H9 (cell line): Measurements from ENCODE around the gene ACAP3. TPM values are rescaled to one million over a fixed set of nuclear protein-coding genes. Genes with fewer than 3 reads are reported as not detected.

Experiments used
- DNase-seq: peaks from one replicate; pipeline ENCODE4 v3.0.0-alpha.2; 2017
- H2AFZ ChIP-seq: one replicate; pipeline ENCODE4 v1.6.1; 2013; ENCODE audit warnings: mild to moderate bottlenecking, low read length, control low read depth, moderate library complexity
- H2AK5ac ChIP-seq: 2 replicates; pipeline ENCODE4 v1.6.1; 2013; ENCODE audit warnings: low read length, control low read depth, mixed read lengths; ENCODE audit not compliant: insufficient read length
- H2BK120ac ChIP-seq: one replicate; pipeline ENCODE4 v1.6.1; 2013; ENCODE audit warnings: low read depth, mild to moderate bottlenecking, low read length, control low read depth, inconsistent platforms; ENCODE audit not compliant: poor library complexity, severe bottlenecking
- H2BK12ac ChIP-seq: 2 replicates; pipeline ENCODE4 v1.6.1; 2013; ENCODE audit warnings: low read length, control low read depth, mixed read lengths, low read depth; ENCODE audit not compliant: insufficient read length
- H2BK15ac ChIP-seq: 2 replicates; pipeline ENCODE4 v1.6.1; 2013; ENCODE audit warnings: low read depth, low read length, control low read depth
- H2BK20ac ChIP-seq: one replicate; pipeline ENCODE4 v1.6.1; 2013; ENCODE audit warnings: low read depth, mild to moderate bottlenecking, low read length, control low read depth, inconsistent platforms; ENCODE audit not compliant: poor library complexity, severe bottlenecking
- H2BK5ac ChIP-seq: 2 replicates; pipeline ENCODE4 v1.6.1; 2013; ENCODE audit warnings: low read length, control low read depth, mixed read lengths; ENCODE audit not compliant: insufficient read length
- H3K14ac ChIP-seq: 2 replicates; pipeline ENCODE4 v1.6.1; 2013; ENCODE audit warnings: low read length, control low read depth; ENCODE audit not compliant: insufficient read depth
- H3K18ac ChIP-seq: 2 replicates; pipeline ENCODE4 v1.6.1; 2013; ENCODE audit warnings: low read depth, mild to moderate bottlenecking, mixed read lengths, low read length, control low read depth; ENCODE audit not compliant: insufficient read length
- H3K23ac ChIP-seq: 2 replicates; pipeline ENCODE4 v1.6.1; 2013; ENCODE audit warnings: low read length, control low read depth, mixed read lengths, low read depth; ENCODE audit not compliant: insufficient read length
- H3K23me2 ChIP-seq: 2 replicates; pipeline ENCODE4 v1.6.1; 2013; ENCODE audit warnings: low read depth, mild to moderate bottlenecking, mixed read lengths, low read length, control low read depth; ENCODE audit not compliant: insufficient read length, poor library complexity, severe bottlenecking
- H3K27ac ChIP-seq: 2 replicates; pipeline ENCODE4 v1.5.1; 2013; ENCODE audit warnings: low read length, control low read depth, mixed read lengths, low read depth; ENCODE audit not compliant: insufficient read length
- H3K27me3 ChIP-seq: 2 replicates; pipeline ENCODE4 v1.6.1; 2013; ENCODE audit warnings: low read length, control low read depth, inconsistent platforms; ENCODE audit not compliant: insufficient read depth
- H3K4ac ChIP-seq: 2 replicates; pipeline ENCODE4 v1.6.1; 2013; ENCODE audit warnings: low read depth, mild to moderate bottlenecking, control low read depth, inconsistent platforms, low read length, moderate library complexity
- H3K4me1 ChIP-seq: 2 replicates; pipeline ENCODE4 v1.6.1; 2013; ENCODE audit warnings: low read length, control low read depth, inconsistent platforms; ENCODE audit not compliant: insufficient read depth
- H3K4me2 ChIP-seq: 2 replicates; pipeline ENCODE4 v1.6.1; 2013; ENCODE audit warnings: low read length, control low read depth, mixed read lengths; ENCODE audit not compliant: insufficient read length, insufficient read depth
- H3K56ac ChIP-seq: 2 replicates; pipeline ENCODE4 v1.6.1; 2013; ENCODE audit warnings: low read depth, mild to moderate bottlenecking, mixed read lengths, low read length, control low read depth; ENCODE audit not compliant: insufficient read length
- H3K79me1 ChIP-seq: 2 replicates; pipeline ENCODE4 v1.6.1; 2013; ENCODE audit warnings: low read depth, mild to moderate bottlenecking, moderate library complexity, low read length, control low read depth, inconsistent platforms; ENCODE audit not compliant: insufficient read depth, poor library complexity, severe bottlenecking
- H3K79me2 ChIP-seq: 2 replicates; pipeline ENCODE4 v1.6.1; 2013; ENCODE audit warnings: low read length, control low read depth, inconsistent platforms; ENCODE audit not compliant: insufficient read depth
- H3K9ac ChIP-seq: 2 replicates; pipeline ENCODE4 v1.6.1; 2013; ENCODE audit warnings: low read length, control low read depth, mixed read lengths; ENCODE audit not compliant: insufficient read length; ENCODE audit errors: extremely low read depth
- H3K9me3 ChIP-seq: one replicate; pipeline ENCODE4 v1.6.1; 2013; ENCODE audit warnings: low read depth, low read length, inconsistent platforms; ENCODE audit not compliant: control insufficient read depth
- H3T11ph ChIP-seq: one replicate; pipeline ENCODE4 v1.6.1; 2013; ENCODE audit warnings: mild to moderate bottlenecking, low read length, control low read depth, inconsistent platforms
- H4K20me1 ChIP-seq: one replicate; pipeline ENCODE4 v1.6.1; 2013; ENCODE audit not compliant: control insufficient read depth, insufficient read length, insufficient read depth
- H4K5ac ChIP-seq: 2 replicates; pipeline ENCODE4 v1.6.1; 2013; ENCODE audit warnings: low read depth, mild to moderate bottlenecking, mixed read lengths, low read length, control low read depth; ENCODE audit not compliant: insufficient read length
- H4K8ac ChIP-seq: replicated peaks from 2 replicates; pipeline ENCODE4 v1.6.1; 2013; ENCODE audit warnings: low read length, control low read depth, mixed read lengths, low read depth; ENCODE audit not compliant: insufficient read length
- H4K91ac ChIP-seq: 2 replicates; pipeline ENCODE4 v1.6.1; 2013; ENCODE audit warnings: low read depth, mild to moderate bottlenecking, moderate library complexity, mixed read lengths, low read length, control low read depth; ENCODE audit not compliant: insufficient read length
- H3K27ac Mint-ChIP-seq, 3 experiments: 2 replicates in 2 of 3; 3 replicates in 1 of 3; pipeline ENCODE4 v1.8.0; 2020 to 2021; ENCODE audit warnings: mixed read lengths in 3 of 3, mild to moderate bottlenecking in 1 of 3, moderate library complexity in 1 of 3
- H3K27me3 Mint-ChIP-seq: 2 replicates; pipeline ENCODE4 v1.8.0; 2021; ENCODE audit warnings: low read depth, mild to moderate bottlenecking, moderate library complexity, mixed read lengths
- H3K36me3 Mint-ChIP-seq, 3 experiments: 2 replicates in 2 of 3; 3 replicates in 1 of 3; pipeline ENCODE4 v1.8.0; 2020 to 2021; ENCODE audit warnings: low read depth in 3 of 3, mixed read lengths in 3 of 3; ENCODE audit not compliant: insufficient read depth in 1 of 3
- H3K4me1 Mint-ChIP-seq, 2 experiments: 2 replicates each; pipeline ENCODE4 v1.8.0; 2020; ENCODE audit warnings: mixed read lengths in 2 of 2
- H3K4me3 Mint-ChIP-seq, 2 experiments: 2 replicates in 1 of 2; 3 replicates in 1 of 2; pipeline ENCODE4 v1.8.0; 2020 to 2021; ENCODE audit warnings: mild to moderate bottlenecking in 2 of 2, mixed read lengths in 2 of 2, moderate library complexity in 1 of 2
- H3K9me3 Mint-ChIP-seq, 2 experiments: 2 replicates in 1 of 2; 3 replicates in 1 of 2; pipeline ENCODE4 v1.8.0; 2020; ENCODE audit warnings: mild to moderate bottlenecking in 2 of 2, mixed read lengths in 2 of 2, moderate library complexity in 1 of 2
- WGBS: extraction: QIAGEN DNeasy Blood & Tissue Kit; methylation state at CpG from one replicate; pipeline ENCODE4 v1.1.7; 2013; ENCODE audit warnings: missing lambda C conversion rate, low lambda C conversion rate, mixed read lengths; ENCODE audit not compliant: insufficient read length; ENCODE audit errors: extremely low coverage; 5-methylcytosine and 5-hydroxymethylcytosine counted together
- total RNA-seq: library from RNA; stranded (reverse); gene quantifications from 2 replicates; pipeline ENCODE4 v1.2.1, GENCODE V29; 2021
- TF ChIP-seq, protein P1 (sequence below): fragments of 200-600 bp; sonication (generic); conservative IDR thresholded peaks from 3 replicates; pipeline ENCODE4 v1.8.0; 2021; ENCODE audit warnings: antibody characterized with exemption, mild to moderate bottlenecking

The ACAP3 gene
- total RNA-seq, 1 experiment from 2014 or later = 41.4 TPM

DNA sequence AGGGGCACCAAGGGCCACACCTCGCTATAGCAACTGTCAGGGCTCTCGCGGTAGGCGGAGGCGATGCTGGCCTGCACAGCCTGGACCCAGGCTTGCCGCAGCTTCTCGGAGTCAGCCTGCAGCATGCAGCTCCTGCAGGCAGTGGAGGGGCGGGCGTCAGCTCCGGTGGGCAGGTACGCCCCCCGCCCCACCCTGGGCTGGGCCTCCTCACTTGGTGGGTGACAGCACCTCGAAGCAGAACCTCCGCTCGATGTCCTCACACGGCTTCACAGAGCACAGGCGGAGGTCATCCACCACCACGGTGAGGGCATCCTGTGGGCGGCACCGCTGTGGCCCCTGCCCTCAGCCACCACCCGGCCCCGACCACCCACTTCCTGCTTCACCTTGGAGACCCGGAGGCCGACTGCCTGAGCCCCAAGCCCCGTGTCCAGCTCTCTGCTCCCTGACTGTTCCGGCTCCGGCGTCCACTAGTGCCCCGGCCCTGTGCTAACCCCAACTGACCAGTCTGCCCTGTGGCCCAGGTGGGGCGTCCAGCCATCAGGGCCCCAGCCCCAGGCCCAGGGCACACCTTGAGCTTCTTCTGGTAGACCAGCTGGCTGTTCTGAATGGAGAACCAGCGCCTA lies 9.8 kb downstream of the ACAP3 start:
- H3K4me1 ChIP-seq = no peaks in the 10 kb centered on the region
- no peak overlapping the region for H3K9ac ChIP-seq
- WGBS = no CpG with 5 or more reads among the region's 31 CpGs
- H3K9me3 ChIP-seq = no peaks in the 10 kb centered on the region
- H2AFZ ChIP-seq = no peak overlapping the region
- no peak overlapping the region for H2BK20ac ChIP-seq
- H3K27me3 Mint-ChIP-seq = no peaks in the 10 kb centered on the region
- no peak overlapping the region for H3K27ac ChIP-seq
- H2BK5ac ChIP-seq = no peak overlapping the region
- no peak overlapping the region for H3K18ac ChIP-seq
- no peak overlapping the region for H3K56ac ChIP-seq
- no peak overlapping the region for H2BK120ac ChIP-seq
- no peak overlapping the region for H4K5ac ChIP-seq
- no peaks in the 10 kb centered on the region for H3K79me1 ChIP-seq
- H3K4me1 Mint-ChIP-seq = no peaks in the 10 kb centered on the region
- H4K20me1 ChIP-seq = no peaks in the 10 kb centered on the region
- no peak overlapping the region for H4K91ac ChIP-seq
- peaks cover 4% of the 10 kb centered on the region for H3K23me2 ChIP-seq
- no peak overlapping the region for H2AK5ac ChIP-seq
- no peaks in the 10 kb centered on the region; a peak in 1 of 7 replicates for H3K36me3 Mint-ChIP-seq
- H3K27ac Mint-ChIP-seq = no peak overlapping the region
- no peak overlapping the region for H3K4me3 Mint-ChIP-seq
- H3K23ac ChIP-seq = no peak overlapping the region
- no peak overlapping the region for H2BK15ac ChIP-seq
- TF ChIP-seq, protein P1, sequence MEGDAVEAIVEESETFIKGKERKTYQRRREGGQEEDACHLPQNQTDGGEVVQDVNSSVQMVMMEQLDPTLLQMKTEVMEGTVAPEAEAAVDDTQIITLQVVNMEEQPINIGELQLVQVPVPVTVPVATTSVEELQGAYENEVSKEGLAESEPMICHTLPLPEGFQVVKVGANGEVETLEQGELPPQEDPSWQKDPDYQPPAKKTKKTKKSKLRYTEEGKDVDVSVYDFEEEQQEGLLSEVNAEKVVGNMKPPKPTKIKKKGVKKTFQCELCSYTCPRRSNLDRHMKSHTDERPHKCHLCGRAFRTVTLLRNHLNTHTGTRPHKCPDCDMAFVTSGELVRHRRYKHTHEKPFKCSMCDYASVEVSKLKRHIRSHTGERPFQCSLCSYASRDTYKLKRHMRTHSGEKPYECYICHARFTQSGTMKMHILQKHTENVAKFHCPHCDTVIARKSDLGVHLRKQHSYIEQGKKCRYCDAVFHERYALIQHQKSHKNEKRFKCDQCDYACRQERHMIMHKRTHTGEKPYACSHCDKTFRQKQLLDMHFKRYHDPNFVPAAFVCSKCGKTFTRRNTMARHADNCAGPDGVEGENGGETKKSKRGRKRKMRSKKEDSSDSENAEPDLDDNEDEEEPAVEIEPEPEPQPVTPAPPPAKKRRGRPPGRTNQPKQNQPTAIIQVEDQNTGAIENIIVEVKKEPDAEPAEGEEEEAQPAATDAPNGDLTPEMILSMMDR = no peak
- H3K4ac ChIP-seq = no peak overlapping the region
- H3K27me3 ChIP-seq = no peaks in the 10 kb centered on the region
- H3K14ac ChIP-seq = no peak overlapping the region
- no peak overlapping the region for H3K4me2 ChIP-seq
- no peaks in the 10 kb centered on the region for H3K79me2 ChIP-seq
- DNase-seq = no peak
- H3T11ph ChIP-seq = no peak overlapping the region
- H2BK12ac ChIP-seq = no peak overlapping the region
- no peak overlapping the region for H4K8ac ChIP-seq
- no peaks in the 10 kb centered on the region for H3K9me3 Mint-ChIP-seq
